Colon (tissue), 2 donors: ENCODE measurements around the gene COL23A1.

Source experiments
- FAIRE-seq: peaks from 2 replicates; lab custom pipeline; 2012; peaks lifted over from hg19 to GRCh38; lab: Jason Lieb, UNC
- donor health status: control.
- donor health status: control.

COL23A1 gene

GRCh38 chr5:178360222-178360925 is 229.8 kb downstream of the COL23A1 start:
- FAIRE-seq: no peak

GRCh38 chr5:178359738-178360137 is 230.5 kb downstream of the COL23A1 start:
- FAIRE-seq: no peak

DNA sequence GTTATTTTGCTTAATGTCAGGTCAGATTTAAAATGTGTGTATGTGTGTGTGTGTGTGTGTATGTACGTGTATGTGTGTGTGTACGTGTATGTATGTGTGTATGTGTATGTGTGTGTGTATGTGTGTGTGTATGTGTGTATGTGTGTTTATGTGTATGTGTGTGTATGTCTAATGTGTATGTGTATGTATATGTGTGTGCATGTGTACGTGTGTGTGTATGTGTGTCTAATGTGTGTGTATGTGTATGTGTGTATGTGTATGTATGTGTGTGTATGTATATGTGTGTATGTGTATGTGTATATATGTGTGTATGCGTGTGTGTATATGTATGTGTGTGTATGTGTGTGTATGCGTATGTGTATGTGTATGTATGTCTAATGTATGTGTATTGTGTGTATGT is 232.5 kb downstream of the COL23A1 start:
- FAIRE-seq: no peak

- FAIRE-seq: no peak
Observed at GRCh38 chr5:178357121-178357521, 233.1 kb downstream of the COL23A1 start.

DNA sequence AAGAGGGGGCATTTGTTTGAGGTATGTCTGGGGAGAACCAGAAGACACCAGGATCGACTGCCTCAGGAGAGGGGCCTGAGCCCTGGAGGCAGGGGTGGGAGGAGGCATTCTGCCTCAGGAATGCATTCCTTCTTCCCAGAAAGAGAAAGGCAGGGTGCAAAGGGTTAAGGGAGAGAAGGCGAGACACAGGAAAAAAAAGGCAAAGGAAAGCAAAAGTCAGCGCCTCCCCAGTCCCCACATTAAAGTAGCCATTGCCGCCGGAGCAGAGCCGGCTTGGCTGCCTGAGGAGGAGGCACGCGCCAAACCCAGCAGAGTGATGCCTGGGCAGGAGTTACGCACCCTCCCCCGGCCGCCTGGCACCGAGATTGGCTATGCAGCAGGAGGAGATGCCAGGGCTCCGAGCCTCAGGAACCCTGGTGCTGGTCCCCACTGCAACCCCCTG is 233.7 kb downstream of the COL23A1 start:
- FAIRE-seq: no peak

DNA sequence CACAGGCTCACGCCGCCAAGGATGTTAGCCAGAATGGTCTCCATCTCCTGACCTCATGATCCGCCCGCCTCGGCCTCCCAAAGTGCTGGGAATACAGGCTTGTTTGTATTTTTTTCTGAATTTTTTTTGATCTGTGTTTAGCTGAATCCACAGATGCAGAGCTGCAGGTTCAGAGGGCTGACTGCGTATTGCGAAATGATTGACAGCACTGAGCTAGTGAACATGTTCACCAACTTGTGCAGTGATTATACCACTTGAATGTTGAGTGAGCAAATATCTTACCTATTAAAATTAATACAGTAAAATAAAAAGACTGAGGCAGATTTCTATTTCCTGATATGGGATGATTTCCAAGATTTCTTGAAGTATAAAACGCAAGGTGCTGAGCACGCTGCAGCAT is 234.5 kb downstream of the COL23A1 start:
- FAIRE-seq: no peak

- FAIRE-seq: no peak
Observed at GRCh38 chr5:178353461-178353860, 236.7 kb downstream of the COL23A1 start.

DNA sequence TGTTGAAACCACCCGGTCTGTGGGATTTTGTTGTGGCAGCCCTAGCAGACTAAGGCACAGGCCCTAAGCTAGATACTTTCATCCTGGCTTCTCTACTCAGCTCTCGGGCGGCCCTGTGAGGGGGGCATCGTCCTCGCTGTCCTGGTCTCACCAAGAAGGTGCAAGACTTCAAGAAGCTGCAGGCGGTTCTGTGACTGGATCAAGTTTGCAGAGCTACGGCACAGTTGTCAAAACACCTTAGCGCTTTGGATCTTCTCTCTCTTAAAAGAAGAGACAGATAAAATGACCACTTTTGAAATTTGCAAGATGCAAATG is 238.2 kb downstream of the COL23A1 start:
- FAIRE-seq: no peak

DNA sequence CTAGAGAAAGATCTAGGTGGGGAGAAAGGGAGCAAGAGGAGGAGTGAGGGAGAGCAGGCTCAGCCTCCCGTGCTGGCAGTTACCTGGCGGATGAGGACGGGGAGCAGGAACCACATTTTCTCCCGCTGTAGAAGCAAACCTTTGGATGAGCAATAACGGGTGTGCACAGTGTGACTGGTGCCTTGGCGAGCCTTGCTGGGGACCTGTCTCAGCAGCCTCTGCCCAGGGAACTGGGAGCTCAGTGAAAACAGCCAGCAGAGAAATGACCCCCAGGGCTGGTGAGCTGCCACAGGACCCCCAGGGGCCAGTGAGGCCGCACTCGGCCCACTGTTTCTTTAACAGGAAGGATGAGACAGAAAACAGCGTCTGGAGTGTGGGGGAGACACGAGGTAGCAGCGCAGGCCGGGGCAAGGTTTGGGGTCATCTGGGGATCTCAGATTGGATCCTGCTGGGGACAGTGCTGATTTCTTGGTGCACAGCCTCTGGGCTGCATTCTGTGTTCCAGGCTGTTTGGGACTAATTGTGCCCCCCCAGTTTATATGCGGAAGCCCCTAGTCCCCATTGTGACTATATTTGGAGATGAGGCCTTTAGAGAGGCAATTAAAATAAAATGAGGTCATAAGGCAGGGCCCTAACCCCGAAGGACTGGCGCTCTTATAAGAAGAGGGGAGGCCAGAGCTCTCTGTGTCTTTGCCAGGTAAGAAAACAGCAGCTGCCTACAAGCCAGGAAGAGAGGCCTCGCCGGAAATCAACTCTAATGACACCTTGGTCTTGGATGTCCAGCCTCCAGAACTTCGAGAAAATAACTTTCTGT is 238.8 kb downstream of the COL23A1 start:
- FAIRE-seq: no peak

- no peak for FAIRE-seq
Observed at GRCh38 chr5:178350361-178351220, 239.6 kb downstream of the COL23A1 start.

DNA sequence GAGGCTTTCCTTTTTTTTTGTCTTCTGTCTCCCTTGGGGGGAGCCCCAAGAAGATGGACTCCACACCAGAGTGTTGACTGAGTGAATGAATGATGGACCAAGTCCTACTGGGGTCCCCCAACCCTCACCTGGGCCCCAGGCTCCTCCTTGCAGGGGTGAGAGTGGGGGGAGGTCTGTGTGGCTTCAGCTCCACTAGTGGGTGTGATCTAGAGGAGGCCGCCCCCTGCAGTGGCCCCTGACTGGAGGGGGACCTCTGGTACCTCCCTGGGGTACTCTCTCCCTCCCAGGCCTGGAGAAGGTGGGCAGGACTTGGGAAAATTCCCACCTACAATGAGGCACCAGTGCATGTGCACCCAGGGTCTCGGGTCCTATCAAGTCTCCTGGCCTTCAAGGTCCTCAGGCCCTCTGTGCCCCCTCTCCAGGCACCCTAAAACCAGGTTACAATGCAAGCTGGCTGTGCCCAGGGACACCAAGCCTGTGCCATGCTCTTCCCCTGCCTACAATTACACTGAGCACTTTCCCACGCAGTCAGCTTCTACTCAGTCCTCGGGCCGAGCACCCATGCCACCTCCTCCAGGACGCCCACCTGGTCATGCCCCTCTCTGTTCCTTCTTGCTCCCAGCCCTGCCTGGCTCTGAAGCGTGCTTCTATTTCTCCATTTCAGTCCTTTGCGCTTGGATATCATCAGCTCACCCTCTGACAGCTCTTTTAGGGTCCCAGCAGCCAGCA is 240.4 kb downstream of the COL23A1 start:
- no peak for FAIRE-seq

DNA sequence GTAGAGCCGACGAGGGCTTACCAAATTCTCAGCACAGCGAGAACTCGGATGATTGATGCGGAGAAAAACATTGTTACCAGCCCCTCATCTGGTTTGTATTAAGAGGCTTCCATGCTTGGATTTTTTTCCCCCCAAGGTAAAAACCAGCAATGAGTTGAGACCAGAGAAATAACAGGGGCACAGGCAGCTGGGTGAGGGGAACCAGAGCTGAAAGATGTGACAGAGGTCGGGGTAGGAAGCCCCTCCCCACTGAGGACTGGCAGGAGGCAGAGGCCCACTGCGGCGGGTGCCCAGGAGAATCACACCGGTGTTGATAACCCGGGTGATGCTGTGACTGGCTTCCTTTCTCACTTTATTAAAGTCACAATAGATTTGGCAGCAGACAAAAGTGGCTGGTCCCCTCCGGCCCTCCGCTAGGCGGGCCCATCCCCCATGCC is 241.1 kb downstream of the COL23A1 start:
- FAIRE-seq: no peak

- no peak for FAIRE-seq
Observed at GRCh38 chr5:178348356-178349074, 241.7 kb downstream of the COL23A1 start.

GRCh38 chr5:178347956-178348355 is 242.2 kb downstream of the COL23A1 start:
- no peak for FAIRE-seq

DNA sequence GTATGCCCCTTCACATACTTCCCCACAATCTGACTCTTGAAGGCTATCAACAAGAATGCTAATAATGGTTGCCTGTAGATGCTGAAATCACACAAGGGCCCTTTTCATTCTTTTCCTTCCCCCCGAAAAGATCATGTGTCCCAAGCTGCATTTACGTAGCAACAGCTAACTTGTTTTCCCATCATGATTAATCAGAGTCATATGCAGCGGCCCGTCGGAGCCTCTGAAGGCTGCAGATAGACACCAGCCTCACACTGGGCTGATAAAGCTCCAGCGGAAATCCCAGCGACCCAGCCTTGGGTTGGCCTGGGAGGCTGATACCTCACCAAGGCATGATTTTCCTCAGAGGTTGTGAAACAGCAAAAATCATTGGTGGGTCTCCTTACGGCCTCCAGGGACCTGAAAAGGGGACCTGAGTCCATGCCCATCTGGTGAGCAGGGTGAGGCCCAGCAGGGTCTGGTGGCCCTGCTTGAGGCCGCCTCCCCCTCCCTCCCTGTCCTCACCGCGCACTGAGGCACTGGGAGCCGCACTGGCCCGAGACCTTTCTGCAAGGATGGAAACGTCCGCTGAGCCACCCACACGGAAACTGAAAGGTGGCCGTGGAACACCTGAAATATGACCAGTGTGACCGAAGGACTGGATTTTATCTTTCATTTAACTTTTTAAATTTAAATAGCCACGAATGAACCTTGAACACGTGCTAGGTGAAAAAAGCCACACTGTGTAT is 243.4 kb downstream of the COL23A1 start:
- no peak for FAIRE-seq

GRCh38 chr5:178343306-178343705 is 246.9 kb downstream of the COL23A1 start:
- no peak for FAIRE-seq

DNA sequence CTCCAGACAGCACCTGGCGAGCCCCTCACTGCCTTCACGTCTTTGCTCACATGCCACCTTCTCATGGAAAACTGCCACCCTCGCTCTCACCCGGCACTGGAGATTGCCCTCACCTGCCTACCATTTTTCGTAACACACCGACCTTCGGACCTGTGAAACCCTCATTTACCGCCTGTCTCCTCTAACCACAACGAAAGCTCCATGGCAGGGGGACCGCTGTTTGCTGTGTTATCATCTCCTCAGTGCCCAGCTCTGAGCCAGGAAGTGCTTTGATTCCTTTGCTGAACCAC is 248.4 kb downstream of the COL23A1 start:
- FAIRE-seq: no peak

DNA sequence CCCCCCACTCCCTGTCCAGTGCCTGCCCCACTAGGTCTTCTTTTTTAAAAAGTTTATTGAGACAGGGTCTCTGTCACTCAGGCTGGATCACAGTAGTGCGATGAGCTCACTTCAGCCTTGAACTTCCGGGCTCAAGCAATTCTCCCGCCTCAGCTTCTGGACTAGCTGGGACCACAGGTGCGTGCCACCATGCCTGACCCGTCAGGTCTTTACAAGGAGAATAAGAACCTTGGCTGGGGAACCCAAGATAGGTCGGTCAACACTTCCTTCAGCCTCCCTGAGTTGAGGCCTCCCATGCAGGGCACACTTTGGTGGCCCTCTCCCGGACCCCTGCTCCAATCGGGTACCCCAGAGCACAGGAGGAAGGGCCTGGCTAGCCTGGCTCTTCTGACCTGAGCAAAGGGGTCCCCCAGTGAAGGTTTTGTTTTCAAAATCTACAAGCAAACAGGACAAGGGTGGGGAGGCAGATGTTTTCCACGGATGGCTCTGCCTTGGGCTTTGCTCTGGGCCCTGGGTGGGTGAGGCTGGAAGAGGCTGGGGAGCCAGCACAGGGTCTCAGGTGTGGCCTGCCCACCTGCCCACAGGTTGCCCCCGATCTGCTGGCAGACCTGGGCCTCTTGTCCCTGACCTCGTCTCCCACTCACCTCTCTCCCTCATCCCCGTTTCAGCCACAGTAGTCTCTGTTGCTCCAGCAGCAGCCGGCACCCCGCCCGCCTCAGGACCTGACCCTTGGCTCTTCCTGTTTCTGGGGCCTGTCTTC is 248.9 kb downstream of the COL23A1 start:
- FAIRE-seq: no peak

- no peak for FAIRE-seq
Observed at GRCh38 chr5:178340637-178341036, 249.6 kb downstream of the COL23A1 start.

DNA sequence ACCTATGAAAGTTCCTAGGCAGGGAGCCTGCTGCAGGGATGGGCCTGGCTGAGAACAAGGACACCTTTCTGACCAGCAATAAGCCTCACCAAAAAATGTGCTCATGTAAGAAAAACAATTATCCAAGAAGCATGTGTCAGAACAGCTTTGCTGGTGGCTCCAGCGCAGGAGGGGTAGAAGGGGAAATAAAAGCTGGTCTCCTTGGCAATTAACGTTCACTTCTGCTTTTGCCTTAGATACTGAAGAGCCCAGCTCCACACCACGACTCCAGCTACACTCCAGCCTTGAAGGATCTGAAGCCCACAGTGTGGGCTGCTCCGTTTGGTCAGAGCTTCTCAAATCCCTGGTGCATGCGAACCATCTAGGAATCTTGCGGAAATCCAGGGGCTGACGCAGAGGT is 250.0 kb downstream of the COL23A1 start:
- FAIRE-seq: no peak
